GM12878 (cell line): ENCODE measurements around the gene GPR107. TPM values are rescaled to one million over a fixed set of nuclear protein-coding genes. Genes with fewer than 3 reads are reported as not detected.

Experiments
- ATAC-seq: fragments of 200-7000 bp; cut with Tn5 transposase; 3 replicates; pipeline ENCODE4 v1.9.1; 2020; ENCODE audit warnings: mild to moderate bottlenecking, moderate library complexity
- BruUV-seq: library from RNA; stranded (reverse); fragments of 400-500 nt; replicated peaks from 2 replicates; lab custom pipeline; 2021; lab: Mats Ljungman, UMichigan
- CTCF ChIA-PET: fragments of 300-600 bp; sonication (Branson Sonifier 250); formaldehyde crosslinking; extraction: SDS; loops from one replicate; lab custom pipeline; 2021; ENCODE audit warnings: inconsistent platforms; lab: Yijun Ruan, JAX
- POLR2A ChIA-PET: fragments of 350-600 bp; formaldehyde crosslinking; extraction: SDS; loops from one replicate; lab custom pipeline; 2021; ENCODE audit warnings: inconsistent platforms; lab: Charles Lee
- RAD21 ChIA-PET: fragments of 300-600 bp; sonication (Branson Sonifier 250); formaldehyde crosslinking; loops from one replicate; lab custom pipeline; 2023; ENCODE audit warnings: antibody characterized with exemption; ENCODE audit not compliant: unreplicated experiment; lab: Charles Lee
- SMC1A ChIA-PET: fragments of 300-600 bp; sonication (Branson Sonifier 250); formaldehyde crosslinking; loops from one replicate; lab custom pipeline; 2023; ENCODE audit not compliant: unreplicated experiment, uncharacterized antibody; lab: Charles Lee
- DNase-seq: peaks from one replicate; pipeline ENCODE4 v3.0.0-alpha.2; 2011; ENCODE audit warnings: low read depth, low spot score
- FAIRE-seq: peaks from 3 replicates; lab custom pipeline; 2011; peaks lifted over from hg19 to GRCh38; lab: Jason Lieb, UNC
- H2AFZ ChIP-seq: 2 replicates; pipeline ENCODE4 v1.6.0; 2011; ENCODE audit warnings: low read depth, low read length, control low read depth; ENCODE audit not compliant: control insufficient read depth
- H3K27ac ChIP-seq: 2 replicates; pipeline ENCODE4 v1.5.1; 2011; ENCODE audit warnings: control low read depth; ENCODE audit not compliant: control insufficient read depth, insufficient read depth
- H3K27me3 ChIP-seq, 2 experiments: replicated peaks in 1 of 2; 2 replicates each; pipeline versions ENCODE4 v1.6.0 to v1.6.1; 2011; ENCODE audit warnings: low read length in 1 of 2; ENCODE audit not compliant: control insufficient read depth in 2 of 2, insufficient read depth in 2 of 2
- H3K36me3 ChIP-seq, 2 experiments: 2 replicates each; pipeline ENCODE4 v1.5.1; 2011; ENCODE audit warnings: low read length in 1 of 2; ENCODE audit not compliant: control insufficient read depth in 2 of 2, insufficient read depth in 2 of 2
- H3K4me1 ChIP-seq: 2 replicates; pipeline ENCODE4 v1.6.1; 2011; ENCODE audit warnings: mild to moderate bottlenecking, low read length, moderate library complexity, mixed read lengths; ENCODE audit not compliant: control insufficient read depth, insufficient read depth
- H3K4me2 ChIP-seq: 2 replicates; pipeline ENCODE4 v1.6.0; 2011; ENCODE audit warnings: control low read depth; ENCODE audit not compliant: control insufficient read depth, insufficient read depth
- H3K4me3 ChIP-seq: fragments of 200-600 bp; sonication (generic); 2 replicates; pipeline ENCODE4 v1.5.1; 2016
- H3K79me2 ChIP-seq: 2 replicates; pipeline ENCODE4 v1.6.0; 2011; ENCODE audit warnings: low read length; ENCODE audit not compliant: control insufficient read depth, insufficient read depth
- H3K9ac ChIP-seq: 2 replicates; pipeline ENCODE4 v1.8.0; 2011; ENCODE audit warnings: low read length, control low read depth, mixed read lengths; ENCODE audit not compliant: control insufficient read depth, insufficient read depth
- H3K9me3 ChIP-seq: replicated peaks from 3 replicates; pipeline ENCODE4 v1.5.1; 2011; ENCODE audit warnings: mild to moderate bottlenecking, low read length; ENCODE audit not compliant: control insufficient read depth, insufficient read depth
- H4K20me1 ChIP-seq: 2 replicates; pipeline ENCODE4 v1.6.0; 2011; ENCODE audit not compliant: control insufficient read depth, insufficient read depth
- ASH2L ChIP-seq: fragments of 300-600, 200-600 bp; sonication (generic); IDR thresholded peaks from 2 replicates; pipeline ENCODE4 v1.6.1; 2017; ENCODE audit warnings: low read depth, mild to moderate bottlenecking, borderline replicate concordance
- ATF7 ChIP-seq: fragments of 450-650 bp; IDR thresholded peaks from 2 replicates; pipeline ENCODE4 v1.6.1; 2016; ENCODE audit warnings: low read depth, mild to moderate bottlenecking
- NR2F1 ChIP-seq: fragments of 450-650 bp; conservative IDR thresholded peaks from 2 replicates; pipeline ENCODE4 v1.6.1; 2017; ENCODE audit warnings: mild to moderate bottlenecking
- RAD51 ChIP-seq: fragments of 450-650 bp; IDR thresholded peaks from 2 replicates; pipeline ENCODE4 v1.6.1; 2016; ENCODE audit warnings: moderate library complexity, mild to moderate bottlenecking, inconsistent platforms
- RCOR1 ChIP-seq: conservative IDR thresholded peaks from 2 replicates; pipeline ENCODE4 v1.6.1; 2012; ENCODE audit warnings: low read depth, low read length, improper control_type of control experiment
- ZNF207 ChIP-seq: fragments of 450-650 bp; IDR thresholded peaks from 2 replicates; pipeline ENCODE4 v1.6.1; 2014; ENCODE audit warnings: antibody characterized with exemption, mild to moderate bottlenecking, borderline replicate concordance
- WGBS: methylation state at CpG from one replicate; pipeline ENCODE4 v1.1.6; 2016; ENCODE audit warnings: low lambda C conversion rate; ENCODE audit not compliant: insufficient replicate concordance, insufficient coverage; ENCODE audit errors: missing lambda C conversion rate; 5-methylcytosine and 5-hydroxymethylcytosine counted together
- in situ Hi-C: fragments of 300-500 bp; cut with MboI; formaldehyde crosslinking; loops from 9 replicates; pipeline ENCODE4 v1.14.3; 2018; ENCODE audit warnings: mixed read lengths
- intact Hi-C: fragments of 100-400 bp; cut with micrococcal nuclease; formaldehyde crosslinking; loops from one replicate; pipeline ENCODE4 v1.14.2; 2022; ENCODE audit not compliant: unreplicated experiment
- polyA plus RNA-seq, 11 experiments: library from polyadenylated mRNA; depleted of rRNA in 4 of 11; unstranded in 6 of 11; stranded (reverse) in 5 of 11; fragments of >200 nt; fragmentation: Nextera tagmentation in 4 of 11; fragmentation: Illumina TruSeq in 1 of 11; extraction: Ambion mirVana in 4 of 11; extraction: Trizol in 1 of 11; gene quantifications; 1 replicate in 1 of 11; 2 replicates in 10 of 11; pipeline versions ENCODE4 v1.2.1 to v1.2.3, GENCODE V29; 2011 to 2016; ENCODE audit warnings: inconsistent platforms in 2 of 11, missing spikeins in 2 of 11, low read depth in 1 of 11
- total RNA-seq, 4 experiments: library from RNA; depleted of rRNA in 3 of 4; stranded (reverse); fragments of >200 nt in 3 of 4; fragmentation: Illumina TruSeq in 1 of 4; extraction: Trizol in 1 of 4; gene quantifications; 2 replicates each; pipeline versions ENCODE4 v1.2.1 to v1.2.3, GENCODE V29; 2013 to 2021
- TF ChIP-seq, protein P1 (sequence below): IDR thresholded peaks from 2 replicates; pipeline ENCODE4 v1.6.1; 2011; ENCODE audit warnings: borderline replicate concordance, low read depth, mild to moderate bottlenecking, moderate library complexity, low read length; ENCODE audit not compliant: insufficient read depth, poor library complexity, severe bottlenecking

Gene GPR107
- total and polyA plus RNA-seq, 10 of the 15 experiments (the other 5 are each of a cell fraction or from before 2014, with no cell fraction given) = 2.7 to 21.4 (median 10.6) TPM

DNA sequence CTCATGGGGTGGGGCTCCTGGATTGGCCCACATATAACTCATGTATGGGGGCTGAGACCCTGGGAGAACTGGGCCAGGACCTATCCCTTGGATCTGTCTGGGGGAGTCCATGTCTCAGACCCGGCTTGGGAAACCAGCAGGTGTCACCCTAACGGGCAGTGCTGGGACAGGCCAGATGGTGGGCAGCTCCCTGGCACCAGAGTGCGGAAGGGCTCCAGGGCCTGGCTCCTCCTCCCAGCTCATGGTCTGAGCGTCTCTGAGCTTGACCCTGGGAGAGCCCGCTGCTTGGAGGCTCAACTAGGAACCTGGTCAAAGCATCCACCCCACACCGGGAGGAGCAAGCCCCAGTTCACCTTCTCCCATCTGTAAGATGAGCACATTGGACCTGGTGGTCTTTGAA lies 103.0 kb downstream of the GPR107 start (continued):
- TF ChIP-seq RAD51 (no peak), ATF7 (no peak), ZNF207 (no peak)

DNA sequence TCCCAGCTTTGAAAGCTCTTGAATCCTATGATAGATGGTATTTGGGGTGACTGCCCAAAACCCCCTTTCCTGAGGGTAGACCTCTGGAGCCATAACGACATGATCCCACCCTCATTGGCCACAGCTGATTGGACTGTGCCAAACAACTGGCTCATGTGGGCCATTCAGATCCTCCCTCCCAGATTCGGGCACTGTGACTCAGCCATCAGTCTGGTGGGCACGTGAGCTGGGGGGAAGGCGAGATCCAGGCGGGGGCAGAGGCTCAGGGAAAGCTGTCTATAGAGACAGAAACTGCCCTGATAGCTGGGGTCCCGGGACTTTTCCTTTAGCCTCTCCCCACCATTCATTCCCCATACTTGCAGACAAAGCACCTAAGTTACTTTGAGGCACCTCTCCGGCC lies 103.4 kb downstream of the GPR107 start:
- no peak overlapping the region for H3K9ac ChIP-seq
- ATAC-seq (no peak), DNase-seq (no peak), FAIRE-seq (no peak)
- no peaks in the 10 kb centered on the region for H3K4me1 ChIP-seq
- no peaks in the 10 kb centered on the region for H3K36me3 ChIP-seq
- ChIA-PET SMC1A (no interaction called here), POLR2A (no interaction called here), CTCF (interaction anchor here (0.9 to 1.3 kb wide), 3 partner anchors 8 to 79 kb away, joined by 3 read pairs; no protein-coding TSS in a partner anchor), RAD21 (no interaction called here)
- H2AFZ ChIP-seq = no peak overlapping the region
- no peaks in the 10 kb centered on the region for H4K20me1 ChIP-seq
- intact Hi-C loops = no loop called here
- WGBS = 9% methylated on average over 7 of the region's 7 CpGs
- H3K4me3 ChIP-seq = no peak overlapping the region
- H3K9me3 ChIP-seq = no peaks in the 10 kb centered on the region
- in situ Hi-C loops = no loop called here
- no peak overlapping the region for H3K27ac ChIP-seq
- BruUV-seq = no TSS peak
- no peaks in the 10 kb centered on the region; a peak in 1 of 4 replicates for H3K27me3 ChIP-seq
- no peaks in the 10 kb centered on the region for H3K79me2 ChIP-seq
- TF ChIP-seq ASH2L (no peak), NR2F1 (no peak), RAD51 (no peak), RCOR1 (no peak)
- TF ChIP-seq, protein P1, sequence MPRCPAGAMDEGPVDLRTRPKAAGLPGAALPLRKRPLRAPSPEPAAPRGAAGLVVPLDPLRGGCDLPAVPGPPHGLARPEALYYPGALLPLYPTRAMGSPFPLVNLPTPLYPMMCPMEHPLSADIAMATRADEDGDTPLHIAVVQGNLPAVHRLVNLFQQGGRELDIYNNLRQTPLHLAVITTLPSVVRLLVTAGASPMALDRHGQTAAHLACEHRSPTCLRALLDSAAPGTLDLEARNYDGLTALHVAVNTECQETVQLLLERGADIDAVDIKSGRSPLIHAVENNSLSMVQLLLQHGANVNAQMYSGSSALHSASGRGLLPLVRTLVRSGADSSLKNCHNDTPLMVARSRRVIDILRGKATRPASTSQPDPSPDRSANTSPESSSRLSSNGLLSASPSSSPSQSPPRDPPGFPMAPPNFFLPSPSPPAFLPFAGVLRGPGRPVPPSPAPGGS = no peak
- TF ChIP-seq, all 136 proteins: peak for 0
- no peak overlapping the region for H3K4me2 ChIP-seq
